Stimulated activated CD8-positive, alpha-beta memory T cell treated with anti-CD3 and anti-CD28 coated beads, Interleukin-12 subunit alpha, Interleukin-12 subunit beta, amount 100 ng/mL, for 24 hours (primary cell): ENCODE results near the gene KLHL3.

Experiments
- DNase-seq: peaks from one replicate; pipeline ENCODE4 v3.0.0-alpha.2; 2020; ENCODE audit errors: extremely low read depth

Gene KLHL3

DNA sequence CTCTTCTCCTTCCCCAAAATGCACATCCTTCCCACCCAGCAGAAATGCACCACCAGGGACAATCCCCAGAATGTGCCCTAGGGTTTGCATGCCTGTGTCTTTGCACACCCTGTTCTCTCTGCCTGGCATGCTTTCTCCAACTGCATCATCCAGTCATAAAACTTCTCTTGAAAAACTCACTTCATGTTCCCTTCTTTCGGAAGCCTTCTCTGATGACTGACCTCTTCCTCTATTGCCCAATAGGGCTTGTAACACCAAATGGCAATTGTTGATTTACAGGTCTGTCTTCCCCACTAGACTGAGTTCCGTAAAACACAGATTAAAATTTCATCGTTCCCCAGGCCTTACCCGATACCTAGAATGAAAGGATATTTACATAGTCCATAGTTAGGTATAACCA, 153.7 kb downstream of the KLHL3 start:
- DNase-seq, result no peak

DNA sequence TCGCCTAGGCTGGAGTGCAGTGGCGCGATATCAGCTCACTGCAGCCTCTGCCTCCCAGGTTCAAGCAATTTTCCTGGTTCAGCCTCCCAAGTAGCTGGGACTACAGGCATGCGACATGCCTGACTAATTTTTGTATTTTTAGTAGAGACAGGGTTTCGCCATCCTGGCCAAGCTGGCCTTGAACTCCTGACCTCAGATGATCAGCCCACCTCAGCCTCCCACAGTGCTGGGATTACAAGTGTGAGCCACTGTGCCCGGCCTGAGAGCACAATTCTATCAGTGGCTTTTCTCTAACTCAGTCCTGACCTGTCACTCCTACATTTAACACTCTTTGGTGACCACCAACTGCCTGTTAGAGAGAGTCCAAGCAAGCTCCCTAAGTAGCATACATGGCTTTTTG, 154.1 kb downstream of the KLHL3 start:
- DNase-seq, result no peak

DNA sequence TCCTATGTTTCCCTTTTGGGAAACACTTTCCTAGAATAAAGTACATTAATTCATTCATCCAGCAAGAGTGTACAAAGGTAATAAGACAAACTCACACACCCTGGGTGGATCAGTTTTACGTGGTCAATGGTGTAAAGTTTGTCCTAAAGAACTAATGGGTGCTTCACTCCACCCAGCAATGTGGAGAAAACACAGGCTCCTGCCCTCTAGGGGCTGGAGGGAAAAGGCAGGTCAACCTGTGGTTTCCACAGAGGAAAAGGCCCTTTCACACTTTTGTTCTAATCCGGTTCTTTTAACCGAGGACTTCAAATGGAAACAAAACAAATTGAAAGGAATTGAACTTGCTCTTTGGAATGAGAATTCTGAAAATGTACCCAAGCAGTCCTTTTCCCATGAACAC, 155.9 kb downstream of the KLHL3 start:
- DNase-seq, result no peak

DNA sequence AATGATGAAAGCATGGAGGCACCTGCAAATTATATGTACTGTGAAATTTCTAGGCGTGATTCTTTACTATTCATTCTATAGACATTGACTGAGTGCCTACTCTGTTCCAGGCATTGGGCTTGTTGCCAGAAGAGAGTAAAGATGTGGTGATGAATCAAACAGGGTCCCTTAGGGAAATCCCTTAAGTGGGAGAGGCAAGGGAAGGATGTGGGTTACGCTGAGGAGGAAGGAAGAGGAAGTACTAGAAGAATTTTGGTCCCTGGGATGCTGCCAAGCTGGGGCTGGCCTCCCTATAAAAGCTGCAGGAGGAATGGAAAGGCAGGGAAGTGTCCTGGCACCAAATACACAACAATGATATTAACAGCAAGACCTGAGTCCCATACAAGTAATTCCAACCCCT, 160.0 kb downstream of the KLHL3 start:
- no peak for DNase-seq

DNA sequence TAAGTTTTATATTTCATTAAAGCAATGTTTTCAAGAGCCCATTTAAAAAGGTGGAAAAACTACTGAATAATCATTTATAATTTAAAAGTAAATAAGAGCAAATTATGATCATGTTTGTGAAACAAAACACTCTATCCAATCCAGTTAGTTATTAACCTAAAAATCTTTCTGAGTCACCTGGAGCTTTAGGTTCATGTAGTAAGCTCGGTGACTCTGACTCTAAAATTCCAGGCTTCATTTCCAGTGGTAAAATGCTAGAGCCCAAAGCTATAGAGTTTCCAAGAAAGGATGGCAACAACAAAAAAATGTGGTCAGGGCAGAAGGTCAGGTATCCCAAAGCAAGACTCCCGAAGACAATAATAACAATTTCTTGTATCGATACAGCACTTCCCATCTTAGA, 160.7 kb downstream of the KLHL3 start:
- no peak for DNase-seq

DNA sequence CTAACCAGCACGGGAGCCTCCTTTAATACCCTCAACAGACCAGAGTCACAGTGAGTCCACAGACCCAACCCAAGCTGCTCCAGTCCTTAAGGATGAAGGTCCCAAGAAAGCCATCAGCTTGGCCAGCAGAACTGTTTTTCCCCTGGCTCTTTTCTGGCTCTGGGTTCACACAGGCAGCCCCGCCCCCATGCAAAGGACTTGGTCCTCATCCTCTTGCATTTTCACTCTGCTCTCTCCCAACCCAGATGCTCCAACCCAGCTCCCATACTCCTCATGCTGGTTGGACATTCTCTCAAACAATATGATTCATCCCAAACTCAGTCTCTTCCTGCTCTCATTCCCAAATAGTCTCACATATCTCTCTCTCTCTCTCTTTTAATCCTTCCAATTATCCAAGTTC, 162.5 kb downstream of the KLHL3 start:
- DNase-seq, result no peak

DNA sequence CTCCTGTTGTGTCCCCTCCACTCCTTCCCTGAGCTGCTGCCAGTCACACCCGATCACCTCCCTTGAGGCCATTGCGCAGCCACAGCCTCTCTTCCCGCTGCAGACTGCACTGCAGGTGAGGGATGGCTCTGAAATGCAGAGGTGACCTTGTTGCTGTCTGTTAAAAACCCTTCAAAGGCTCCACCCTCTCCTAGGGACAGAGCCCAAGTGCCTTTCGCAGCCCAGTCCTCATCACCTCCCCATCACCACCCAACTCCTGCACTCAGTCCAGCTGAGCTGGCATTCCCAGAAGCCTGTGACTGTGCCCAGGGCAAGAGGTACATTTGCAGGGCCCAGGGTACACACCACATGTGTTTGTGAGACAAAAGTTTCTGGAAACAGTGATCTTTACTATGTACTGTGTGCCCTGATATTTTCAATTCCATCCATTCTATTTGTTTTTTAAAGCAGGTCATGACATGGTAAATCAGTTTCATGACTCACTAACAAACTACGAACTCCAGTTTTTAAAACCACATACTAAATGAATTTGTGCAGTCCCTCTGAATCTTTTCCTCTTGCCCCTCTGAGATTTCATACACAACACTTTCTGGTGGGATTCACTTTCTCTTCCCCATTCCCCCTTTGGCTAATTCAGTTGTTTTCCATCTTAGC, 163.7 kb downstream of the KLHL3 start:
- no peak for DNase-seq

DNA sequence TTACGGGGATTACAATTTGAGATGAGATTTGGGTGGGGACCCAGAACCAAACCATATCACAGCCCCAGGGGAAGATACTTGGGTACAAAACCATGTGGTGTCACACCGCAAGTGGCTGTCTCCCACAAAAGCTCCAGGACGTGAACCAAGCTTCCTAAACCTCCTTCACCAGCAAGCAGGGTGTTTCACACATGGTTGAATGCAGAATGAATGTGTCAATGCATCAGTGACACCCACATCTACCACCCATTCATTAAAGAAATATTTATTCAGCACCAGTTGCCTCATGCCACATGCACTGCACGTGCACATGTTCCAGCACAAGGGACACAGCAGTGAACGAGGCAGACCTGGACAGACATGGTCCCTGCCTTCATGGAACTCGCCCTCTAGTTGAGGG, 165.8 kb downstream of the KLHL3 start:
- DNase-seq, result no peak
